GM12873 (cell line): ENCODE measurements around the gene ZNF350.

Experiments
- TF ChIP-seq, protein P1 (sequence below): IDR thresholded peaks from 2 replicates; pipeline ENCODE4 v1.5.1; 2012; ENCODE audit warnings: low read depth, mild to moderate bottlenecking, moderate library complexity, low read length, control low read depth; ENCODE audit not compliant: insufficient read depth; ENCODE audit errors: missing control alignments

The ZNF350 gene

DNA sequence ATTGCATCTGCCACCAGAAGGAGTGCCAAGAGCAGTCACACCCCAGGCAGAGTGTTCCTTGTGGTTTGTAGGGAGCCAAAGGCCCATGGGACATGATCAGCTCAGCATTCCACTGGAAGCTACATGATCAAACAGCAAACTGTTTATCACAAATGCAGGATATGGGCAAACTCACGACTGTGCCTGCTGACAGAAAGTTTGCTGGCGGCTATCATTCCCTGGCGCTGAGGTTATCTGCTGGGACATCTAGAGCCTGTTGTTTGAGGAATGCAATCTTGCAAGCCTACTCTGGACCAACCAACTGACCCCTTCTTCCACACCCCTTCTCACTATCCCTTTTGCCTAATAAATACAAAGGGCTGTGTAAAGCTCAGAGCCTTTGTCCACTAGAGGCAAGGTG, 67.0 kb downstream of the ZNF350 start:
- TF ChIP-seq, protein P1, sequence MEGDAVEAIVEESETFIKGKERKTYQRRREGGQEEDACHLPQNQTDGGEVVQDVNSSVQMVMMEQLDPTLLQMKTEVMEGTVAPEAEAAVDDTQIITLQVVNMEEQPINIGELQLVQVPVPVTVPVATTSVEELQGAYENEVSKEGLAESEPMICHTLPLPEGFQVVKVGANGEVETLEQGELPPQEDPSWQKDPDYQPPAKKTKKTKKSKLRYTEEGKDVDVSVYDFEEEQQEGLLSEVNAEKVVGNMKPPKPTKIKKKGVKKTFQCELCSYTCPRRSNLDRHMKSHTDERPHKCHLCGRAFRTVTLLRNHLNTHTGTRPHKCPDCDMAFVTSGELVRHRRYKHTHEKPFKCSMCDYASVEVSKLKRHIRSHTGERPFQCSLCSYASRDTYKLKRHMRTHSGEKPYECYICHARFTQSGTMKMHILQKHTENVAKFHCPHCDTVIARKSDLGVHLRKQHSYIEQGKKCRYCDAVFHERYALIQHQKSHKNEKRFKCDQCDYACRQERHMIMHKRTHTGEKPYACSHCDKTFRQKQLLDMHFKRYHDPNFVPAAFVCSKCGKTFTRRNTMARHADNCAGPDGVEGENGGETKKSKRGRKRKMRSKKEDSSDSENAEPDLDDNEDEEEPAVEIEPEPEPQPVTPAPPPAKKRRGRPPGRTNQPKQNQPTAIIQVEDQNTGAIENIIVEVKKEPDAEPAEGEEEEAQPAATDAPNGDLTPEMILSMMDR: no peak

DNA sequence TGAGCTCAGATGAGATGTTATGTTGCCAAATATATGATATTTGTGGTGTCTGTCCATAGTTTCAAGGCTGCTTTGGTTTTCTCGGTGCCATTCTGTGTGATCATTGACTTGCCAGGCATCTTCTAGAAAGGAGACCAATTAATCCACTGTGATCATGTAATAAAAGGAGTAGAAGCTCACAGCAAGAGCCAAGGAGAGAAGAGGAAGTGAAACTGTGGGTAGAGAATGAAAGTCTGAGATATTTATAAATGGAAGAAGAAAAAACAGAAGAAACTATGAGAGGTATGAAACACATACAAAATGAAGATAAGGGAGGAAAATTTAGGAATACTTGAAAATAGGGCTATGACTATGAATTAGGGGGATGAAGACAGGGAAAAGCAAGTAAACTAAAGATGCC, 70.5 kb downstream of the ZNF350 start:
- TF ChIP-seq, protein P1: no peak

DNA sequence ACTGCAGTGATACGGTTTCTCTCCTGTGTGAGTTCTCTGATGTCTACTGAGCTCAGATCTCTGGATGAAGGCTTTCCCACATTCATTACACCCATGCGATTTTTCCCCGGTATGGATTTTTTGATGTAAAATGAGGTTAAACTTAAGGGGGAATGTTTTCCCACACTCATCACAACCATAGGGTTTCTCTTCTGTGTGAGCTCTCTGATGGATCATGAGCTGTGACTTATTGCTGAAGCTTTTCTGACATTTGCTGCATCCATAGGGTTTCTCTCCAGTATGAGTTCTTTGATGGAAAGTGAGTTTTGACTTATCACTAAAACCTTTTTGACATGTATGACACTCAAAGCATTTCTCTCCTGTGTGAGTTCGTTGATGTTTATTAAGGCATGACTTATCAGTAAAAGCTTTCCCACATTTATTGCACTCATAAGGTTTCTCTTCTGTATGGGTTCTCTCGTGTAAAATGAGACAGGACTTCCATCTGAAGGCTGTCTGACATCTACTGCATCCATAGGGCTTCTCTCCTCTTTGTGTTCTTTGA, 71.2 kb downstream of the ZNF350 start:
- TF ChIP-seq, protein P1: no peak
